Hepatocyte (in vitro differentiated cells): ENCODE measurements around the gene KCNS1. TPM values are rescaled to one million over a fixed set of nuclear protein-coding genes. Genes with fewer than 3 reads are reported as not detected.

Experiments used
- DNase-seq: peaks from one replicate; pipeline ENCODE4 v3.0.0-alpha.2; 2016; ENCODE audit warnings: low spot score
- H2AFZ ChIP-seq: fragments of 200-600 bp; sonication (generic); 2 replicates; pipeline ENCODE4 v1.6.0; 2016; ENCODE audit warnings: antibody characterized with exemption, mild to moderate bottlenecking
- H3K27ac ChIP-seq: fragments of 200-600 bp; sonication (generic); 2 replicates; pipeline ENCODE4 v1.5.1; 2016; ENCODE audit warnings: mild to moderate bottlenecking
- H3K27me3 ChIP-seq: fragments of 200-600 bp; sonication (generic); 2 replicates; pipeline ENCODE4 v1.6.1; 2016
- H3K36me3 ChIP-seq: fragments of 200-600 bp; sonication (generic); replicated peaks from 2 replicates; pipeline ENCODE4 v1.5.1; 2016; ENCODE audit warnings: low read depth; ENCODE audit not compliant: insufficient read depth
- H3K4me1 ChIP-seq: fragments of 200-600 bp; sonication (generic); 2 replicates; pipeline ENCODE4 v1.5.1; 2016; ENCODE audit warnings: mild to moderate bottlenecking, moderate library complexity; ENCODE audit not compliant: insufficient read depth
- H3K4me2 ChIP-seq: fragments of 200-600 bp; sonication (generic); 2 replicates; pipeline ENCODE4 v1.6.0; 2016
- H3K4me3 ChIP-seq: fragments of 200-600 bp; sonication (generic); 2 replicates; pipeline ENCODE4 v1.5.1; 2016; ENCODE audit warnings: mild to moderate bottlenecking
- H3K79me2 ChIP-seq: fragments of 200-600 bp; sonication (generic); 2 replicates; pipeline ENCODE4 v1.6.0; 2017; ENCODE audit warnings: mild to moderate bottlenecking
- H3K9me2 ChIP-seq: fragments of 200-600 bp; sonication (generic); replicated peaks from 2 replicates; pipeline ENCODE4 v1.6.0; 2017; ENCODE audit warnings: mild to moderate bottlenecking; ENCODE audit not compliant: insufficient read depth
- H3K9me3 ChIP-seq: fragments of 200-600 bp; sonication (generic); 2 replicates; pipeline ENCODE4 v1.5.1; 2016; ENCODE audit warnings: low read depth, mild to moderate bottlenecking
- H4K20me1 ChIP-seq: fragments of 200-600 bp; sonication (generic); 2 replicates; pipeline ENCODE4 v1.6.0; 2016; ENCODE audit warnings: mild to moderate bottlenecking; ENCODE audit not compliant: insufficient read depth, poor library complexity, severe bottlenecking
- CTCF ChIP-seq: fragments of 200-600 bp; sonication (generic); IDR thresholded peaks from 2 replicates; pipeline ENCODE4 v1.5.1; 2016; ENCODE audit warnings: antibody characterized with exemption, mild to moderate bottlenecking; ENCODE audit not compliant: poor library complexity
- EZH2 ChIP-seq: fragments of 200-600 bp; sonication (generic); IDR thresholded peaks from 2 replicates; pipeline ENCODE4 v1.6.1; 2016; ENCODE audit warnings: antibody characterized with exemption, mild to moderate bottlenecking, borderline replicate concordance
- EZH2phosphoT487 ChIP-seq: fragments of 200-600 bp; sonication (generic); IDR thresholded peaks from one replicate; pipeline ENCODE4 v1.6.1; 2018; ENCODE audit warnings: antibody characterized with exemption, mild to moderate bottlenecking, low read depth, moderate library complexity; ENCODE audit not compliant: unreplicated experiment, severe bottlenecking
- WGBS: methylation state at CpG from one replicate; pipeline ENCODE4 v1.1.6; 2016; ENCODE audit warnings: low lambda C conversion rate; ENCODE audit errors: missing lambda C conversion rate; 5-methylcytosine and 5-hydroxymethylcytosine counted together
- polyA plus RNA-seq: library from polyadenylated mRNA; unstranded; fragments of >200 nt; fragmentation: Nextera tagmentation; extraction: Ambion mirVana; gene quantifications from 2 replicates; pipeline ENCODE4 v1.2.1, GENCODE V29; 2016
- total RNA-seq: library from RNA; depleted of rRNA; stranded (reverse); fragments of >200 nt; gene quantifications from 2 replicates; pipeline ENCODE4 v1.2.3, GENCODE V29; 2014

Gene KCNS1
- total and polyA plus RNA-seq, 2 experiments from 2014 or later = 0.42 to 0.43 TPM

DNA sequence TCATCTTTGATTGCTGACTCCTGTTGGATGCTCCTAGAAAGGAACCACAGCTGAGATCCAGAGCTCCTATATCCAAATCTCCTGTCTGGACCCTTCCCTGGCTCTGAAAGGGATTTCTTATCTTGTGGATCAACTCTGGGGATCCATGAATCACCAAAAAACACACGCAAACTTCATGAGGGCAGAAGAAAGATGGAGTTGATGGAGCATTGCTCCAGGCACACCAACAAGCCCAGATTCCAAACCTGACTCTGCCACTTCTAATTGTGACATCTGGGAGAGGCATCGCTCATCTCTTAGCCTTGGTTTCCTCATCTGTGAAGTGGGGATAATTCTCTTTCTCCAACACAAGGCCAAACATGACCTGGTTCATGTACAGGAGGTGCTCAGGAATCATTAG, 6.7 kb downstream of the KCNS1 start:
- H3K9me2 ChIP-seq = no peaks in the 10 kb centered on the region
- H3K27ac ChIP-seq = no peak overlapping the region
- H3K9me3 ChIP-seq = no peaks in the 10 kb centered on the region
- H3K79me2 ChIP-seq = no peaks in the 10 kb centered on the region
- 85% methylated on average over 2 of the region's 2 CpGs for WGBS
- H3K27me3 ChIP-seq = peaks cover 13% of the 10 kb centered on the region
- DNase-seq = no peak
- H3K4me2 ChIP-seq = no peak overlapping the region
- no peak for TF ChIP-seq EZH2phosphoT487
- TF ChIP-seq EZH2 = no peak
- TF ChIP-seq CTCF = no peak
- H3K4me1 ChIP-seq = no peaks in the 10 kb centered on the region
- H3K4me3 ChIP-seq = no peak overlapping the region
- H3K36me3 ChIP-seq = no peaks in the 10 kb centered on the region
- no peak overlapping the region for H2AFZ ChIP-seq
- H4K20me1 ChIP-seq = no peaks in the 10 kb centered on the region

DNA sequence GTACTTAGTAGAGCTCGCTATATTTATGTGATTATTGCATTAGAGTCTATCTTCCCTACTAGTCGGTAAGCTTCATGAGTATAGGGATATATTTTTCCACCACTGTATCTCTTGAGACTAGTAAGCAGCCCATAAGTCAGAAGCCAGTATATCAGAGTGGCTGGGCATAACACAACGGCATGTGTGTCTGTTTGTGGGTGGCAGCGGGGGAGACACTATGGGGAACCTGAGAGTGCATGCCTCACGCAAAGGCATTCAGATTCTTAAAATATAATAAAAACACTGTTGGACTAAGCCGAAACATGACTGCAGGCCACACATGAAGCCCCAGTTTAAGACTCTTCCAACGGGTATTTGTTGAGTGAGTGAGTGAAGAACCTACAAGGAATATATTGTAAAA, 8.0 kb downstream of the KCNS1 start:
- DNase-seq = no peak
- H3K36me3 ChIP-seq = no peaks in the 10 kb centered on the region
- H2AFZ ChIP-seq = no peak overlapping the region
- H3K27ac ChIP-seq = no peak overlapping the region
- WGBS = 86% methylated on average over 7 of the region's 7 CpGs
- H4K20me1 ChIP-seq = no peaks in the 10 kb centered on the region
- H3K4me1 ChIP-seq = peaks cover 3% of the 10 kb centered on the region
- no peaks in the 10 kb centered on the region for H3K9me3 ChIP-seq
- H3K9me2 ChIP-seq = no peaks in the 10 kb centered on the region
- TF ChIP-seq CTCF (no peak), EZH2phosphoT487 (no peak), EZH2 (no peak)
- H3K4me3 ChIP-seq = no peak overlapping the region
- H3K27me3 ChIP-seq = peaks cover 6% of the 10 kb centered on the region
- H3K4me2 ChIP-seq = no peak overlapping the region
- no peaks in the 10 kb centered on the region for H3K79me2 ChIP-seq

GRCh38 chr20:45091366-45091765, 9.6 kb downstream of the KCNS1 start:
- H3K27me3 ChIP-seq = no peaks in the 10 kb centered on the region
- H3K79me2 ChIP-seq = no peaks in the 10 kb centered on the region
- H3K27ac ChIP-seq = no peak overlapping the region
- H3K36me3 ChIP-seq = no peaks in the 10 kb centered on the region
- no peak overlapping the region for H3K4me2 ChIP-seq
- TF ChIP-seq EZH2 (no peak), EZH2phosphoT487 (no peak), CTCF (no peak)
- H3K9me2 ChIP-seq = no peaks in the 10 kb centered on the region
- no peaks in the 10 kb centered on the region for H3K9me3 ChIP-seq
- H3K4me1 ChIP-seq = peaks cover 4% of the 10 kb centered on the region
- WGBS = 87% methylated on average over 3 of the region's 3 CpGs
- H2AFZ ChIP-seq = no peak overlapping the region
- no peak for DNase-seq
- H4K20me1 ChIP-seq = no peaks in the 10 kb centered on the region
- no peak overlapping the region for H3K4me3 ChIP-seq

- H2AFZ ChIP-seq = no peak overlapping the region
- no peak overlapping the region for H3K4me2 ChIP-seq
- no peaks in the 10 kb centered on the region for H4K20me1 ChIP-seq
- no peak for DNase-seq
- WGBS = 85% methylated on average over 3 of the region's 3 CpGs
- no peaks in the 10 kb centered on the region for H3K9me3 ChIP-seq
- TF ChIP-seq CTCF = no peak
- TF ChIP-seq EZH2 = no peak
- TF ChIP-seq EZH2phosphoT487 = no peak
- peaks cover 4% of the 10 kb centered on the region for H3K4me1 ChIP-seq
- H3K27ac ChIP-seq = no peak overlapping the region
- no peaks in the 10 kb centered on the region for H3K27me3 ChIP-seq
- no peaks in the 10 kb centered on the region for H3K9me2 ChIP-seq
- H3K79me2 ChIP-seq = no peaks in the 10 kb centered on the region
- H3K36me3 ChIP-seq = no peaks in the 10 kb centered on the region
- no peak overlapping the region for H3K4me3 ChIP-seq
Measured at GRCh38 chr20:45090481-45090880, 10.4 kb downstream of the KCNS1 start.
